ENCODE data around the gene NISCH. TPM values are rescaled to one million over a fixed set of nuclear protein-coding genes. Genes with fewer than 3 reads are reported as not detected.

The NISCH gene
- total RNA-seq, 2 donors from 2014 or later = 95.9 to 124 TPM

GRCh38 chr3:52494445-52494844 lies 39.0 kb downstream of the NISCH start:
- Histone ChIP-seq H3K4me1 (ENCODE audit: control insufficient read depth in 1 of 2, low read depth in 2 of 2) (peaks cover 5 to 6% of the 10 kb centered on the region in 2 donors), H3K4me3 (no peak overlapping the region), H3K27me3 (replicated peaks; ENCODE audit: insufficient read depth) (no peaks in the 10 kb centered on the region), H3K36me3 (peaks cover 35% of the 10 kb centered on the region), H3K9me3 (no peaks in the 10 kb centered on the region), H3K27ac (no peak overlapping the region)
- ATAC-seq (ENCODE audit: insufficient number of reproducible peaks, low FRiP score, low read depth) = no peak
- no peak for TF ChIP-seq CTCF (IDR thresholded peaks at IDR 0.05)
- no peak for DNase-seq (ENCODE audit: low spot score)

- ATAC-seq (ENCODE audit: insufficient number of reproducible peaks, low FRiP score, low read depth) (no peak), DNase-seq (ENCODE audit: low spot score) (no peak)
- Histone ChIP-seq H3K9me3 (no peaks in the 10 kb centered on the region), H3K4me3 (peak within 1 kb of the TSS; percentile 53), H3K4me1 (ENCODE audit: control insufficient read depth in 1 of 2, low read depth in 2 of 2) (peaks cover 5 to 6% of the 10 kb centered on the region in 2 donors), H3K27me3 (replicated peaks; ENCODE audit: insufficient read depth) (no peaks in the 10 kb centered on the region), H3K27ac (peak within 1 kb of the TSS in 1 of 2 donors; percentile 27), H3K36me3 (peaks cover 30% of the 10 kb centered on the region)
- no peak for TF ChIP-seq CTCF (IDR thresholded peaks at IDR 0.05)
Measured at GRCh38 chr3:52494886-52495495, 39.6 kb downstream of the NISCH start, which contains the start of gene STAB1. STAB1 (plus strand) TSS chr3:52495338; CDS start chr3:52495414, 76 bp downstream.

DNA sequence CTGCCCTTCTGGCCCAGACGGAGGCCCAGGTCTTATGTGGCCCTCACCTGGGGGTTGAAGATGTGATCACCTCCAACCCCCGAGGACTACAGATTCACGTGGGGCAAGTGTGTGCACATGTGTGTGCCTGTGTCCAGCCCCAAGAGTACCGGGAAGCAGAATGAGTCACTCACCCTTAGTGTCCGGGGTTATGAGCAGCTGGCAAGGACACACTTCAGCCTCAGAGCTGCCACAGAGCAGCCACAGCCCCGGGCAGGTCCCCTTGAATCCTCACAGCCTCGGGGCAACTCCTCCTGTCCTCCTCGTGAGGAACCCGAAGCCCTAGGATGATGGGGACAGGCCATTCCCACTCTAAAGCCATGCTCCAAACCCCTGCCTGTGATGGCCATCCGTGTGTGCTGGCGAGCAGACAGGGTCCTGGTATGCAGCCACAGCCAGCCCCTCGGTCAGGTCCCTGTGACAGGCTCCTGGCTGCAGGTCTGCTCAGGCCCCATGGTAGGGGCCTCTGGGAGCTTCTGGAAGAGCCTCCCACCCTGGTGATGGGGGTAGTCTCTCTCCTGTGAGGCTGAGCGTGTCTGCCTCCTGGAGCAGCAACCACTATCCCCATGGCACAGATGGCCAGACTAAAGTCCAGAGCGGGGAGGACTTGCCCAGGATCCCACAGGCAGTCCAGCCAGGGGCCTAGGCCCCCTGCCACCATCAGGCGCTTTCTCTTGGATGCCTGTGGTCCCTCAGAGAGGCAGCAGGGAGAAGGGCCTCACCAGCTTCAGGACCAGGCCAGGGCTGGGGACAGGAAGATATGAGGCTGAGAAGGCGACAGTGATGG lies 40.6 kb downstream of the NISCH start:
- Histone ChIP-seq H3K27me3 (replicated peaks; ENCODE audit: insufficient read depth) (no peaks in the 10 kb centered on the region), H3K27ac (peak overlapping the region in 1 of 2 donors; percentile 27), H3K36me3 (peaks cover 20% of the 10 kb centered on the region), H3K4me3 (peak overlapping the region; percentile 53), H3K4me1 (ENCODE audit: control insufficient read depth in 1 of 2, low read depth in 2 of 2) (peaks cover 0 to 6% of the 10 kb centered on the region in 2 donors), H3K9me3 (no peaks in the 10 kb centered on the region)
- DNase-seq (ENCODE audit: low spot score) (no peak), ATAC-seq (ENCODE audit: insufficient number of reproducible peaks, low FRiP score, low read depth) (no peak)
- no peak for TF ChIP-seq CTCF (IDR thresholded peaks at IDR 0.05)

DNA sequence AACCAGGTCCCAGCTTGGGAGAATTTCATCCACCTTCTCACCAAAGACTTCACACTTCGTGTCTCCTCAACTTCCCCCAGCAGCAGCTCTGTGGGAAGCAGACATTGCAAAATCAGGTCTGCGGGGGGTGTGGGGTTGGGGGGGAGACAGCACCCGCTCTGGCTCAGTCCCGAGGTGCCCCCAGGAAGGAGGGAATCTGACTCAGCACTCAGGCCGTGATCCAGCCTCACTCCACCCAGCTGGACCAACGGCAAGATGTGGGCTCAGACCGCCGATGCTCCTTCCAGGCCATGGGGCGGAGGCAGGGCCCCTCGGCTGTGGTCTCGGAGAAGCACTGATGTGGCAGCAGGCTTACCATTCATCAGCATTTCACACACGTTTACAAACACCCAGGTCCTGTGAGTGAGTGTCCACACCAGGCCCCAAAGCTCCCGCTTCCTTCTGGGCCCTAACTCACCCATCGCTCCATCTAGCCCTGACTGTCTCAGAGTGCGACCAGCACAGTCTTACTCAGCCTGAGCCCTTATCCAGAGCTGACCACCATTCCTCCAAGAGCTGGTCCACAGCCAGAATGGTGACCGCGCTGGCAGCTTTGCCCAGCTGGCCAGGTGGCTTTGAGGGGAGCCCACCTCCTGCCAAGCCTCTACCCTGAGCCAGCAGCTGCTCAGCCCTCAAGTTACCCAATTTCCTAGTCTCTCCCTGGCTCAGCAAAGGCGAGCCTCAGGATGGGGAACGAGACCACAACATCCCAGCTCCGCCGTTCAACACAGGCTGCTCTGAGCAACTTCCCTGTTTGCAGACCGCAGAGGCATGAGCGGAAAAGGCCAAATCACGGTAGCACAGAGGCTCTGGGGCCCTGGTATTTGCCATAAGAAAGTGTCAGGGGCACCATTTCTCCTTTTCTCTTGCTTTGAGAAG lies 43.0 kb downstream of the NISCH start:
- H3K4me1 ChIP-seq (ENCODE audit: control insufficient read depth in 1 of 2, low read depth in 2 of 2) = peaks cover 0 to 6% of the 10 kb centered on the region in 2 donors
- DNase-seq (ENCODE audit: low spot score) (no peak), ATAC-seq (ENCODE audit: insufficient number of reproducible peaks, low FRiP score, low read depth) (no peak)
- no peaks in the 10 kb centered on the region for H3K9me3 ChIP-seq
- H3K36me3 ChIP-seq = no peaks in the 10 kb centered on the region
- no peak overlapping the region for H3K4me3 ChIP-seq
- no peak overlapping the region for H3K27ac ChIP-seq
- no peaks in the 10 kb centered on the region for H3K27me3 ChIP-seq (replicated peaks; ENCODE audit: insufficient read depth)
- TF ChIP-seq CTCF (IDR thresholded peaks at IDR 0.05) = no peak
